AG04449 (cell line): Measurements from ENCODE around the gene CBY2.
"Not testable (repeated sequence)": the region's sequence is repeated elsewhere in the genome, so short reads cannot be mapped to it uniquely, and the experiment has no call there.

Experiments
- CTCF ChIA-PET: fragments of 350-600 bp; formaldehyde crosslinking; extraction: SDS; loops from one replicate; lab custom pipeline; 2021; ENCODE audit warnings: antibody characterized with exemption; lab: Yijun Ruan, JAX
- POLR2A ChIA-PET: fragments of 400-600, 350-600 bp; formaldehyde crosslinking; extraction: SDS; loops from one replicate; lab custom pipeline; 2020; ENCODE audit warnings: antibody characterized with exemption, inconsistent platforms; lab: Yijun Ruan, JAX
- DNase-seq: peaks from one replicate; pipeline ENCODE4 v3.0.0-alpha.2; 2010; ENCODE audit warnings: low read depth, low spot score
- H3K4me3 ChIP-seq: 2 replicates; pipeline ENCODE4 v1.5.1; 2011; ENCODE audit warnings: low read depth, mild to moderate bottlenecking, control low read depth, low read length
- CTCF ChIP-seq: IDR thresholded peaks from one replicate; pipeline ENCODE4 v1.5.1; 2011; ENCODE audit warnings: mild to moderate bottlenecking, moderate library complexity, low read length, control low read depth, inconsistent platforms; ENCODE audit not compliant: insufficient read depth; ENCODE audit errors: missing control alignments

The CBY2 gene

GRCh38 chr13:45747071-45747470, 45.0 kb downstream of the CBY2 start:
- CTCF ChIA-PET = no interaction called here
- no peak for DNase-seq
- H3K4me3 ChIP-seq = no peak overlapping the region
- TF ChIP-seq CTCF = no peak
- POLR2A ChIA-PET = no interaction called here

- no peak for DNase-seq
- POLR2A ChIA-PET = no interaction called here
- no peak for TF ChIP-seq CTCF
- no peak overlapping the region for H3K4me3 ChIP-seq
- CTCF ChIA-PET = no interaction called here
Measured at GRCh38 chr13:45748941-45749759, 47.0 kb downstream of the CBY2 start.

GRCh38 chr13:45750566-45750965, 48.4 kb downstream of the CBY2 start:
- H3K4me3 ChIP-seq = no peak overlapping the region
- no peak for DNase-seq
- CTCF ChIA-PET = no interaction called here
- POLR2A ChIA-PET = no interaction called here
- TF ChIP-seq CTCF = no peak

GRCh38 chr13:45751885-45752284, 49.8 kb downstream of the CBY2 start:
- H3K4me3 ChIP-seq = no peak overlapping the region
- POLR2A ChIA-PET = no interaction called here

GRCh38 chr13:45752510-45752909, 50.4 kb downstream of the CBY2 start:
- ChIA-PET POLR2A (no interaction called here), CTCF (no interaction called here)
- H3K4me3 ChIP-seq = no peak overlapping the region
- TF ChIP-seq CTCF = no peak
- no peak for DNase-seq

More at GRCh38 chr13:45751885-45752284, 49.8 kb downstream of the CBY2 start:
- CTCF ChIA-PET = no interaction called here
- no peak for DNase-seq
- TF ChIP-seq CTCF = no peak

- H3K4me3 ChIP-seq, POLR2A ChIA-PET, DNase-seq, CTCF ChIA-PET: not testable (repeated sequence)
Measured at GRCh38 chr13:45756498-45756897, 54.4 kb downstream of the CBY2 start.

- H3K4me3 ChIP-seq, POLR2A ChIA-PET, DNase-seq, CTCF ChIA-PET: not testable (repeated sequence)
Measured at GRCh38 chr13:45757589-45757988, 55.5 kb downstream of the CBY2 start.
